Activated CD8-positive, alpha-beta memory T cell treated with anti-CD3 and anti-CD28 coated beads, Interleukin-2, amount 50 U/mL, for 1 hour (primary cell): ENCODE measurements around the gene ZNF407.

Source experiments
- DNase-seq: peaks from one replicate; pipeline ENCODE4 v3.0.0-alpha.2; 2020; ENCODE audit errors: extremely low read depth

ZNF407 gene

GRCh38 chr18:74579496-74580065, 18.1 kb upstream of the ZNF407 start:
- no peak for DNase-seq

- DNase-seq: no peak
Observed at GRCh38 chr18:74582642-74583041, 15.0 kb upstream of the ZNF407 start.

DNA sequence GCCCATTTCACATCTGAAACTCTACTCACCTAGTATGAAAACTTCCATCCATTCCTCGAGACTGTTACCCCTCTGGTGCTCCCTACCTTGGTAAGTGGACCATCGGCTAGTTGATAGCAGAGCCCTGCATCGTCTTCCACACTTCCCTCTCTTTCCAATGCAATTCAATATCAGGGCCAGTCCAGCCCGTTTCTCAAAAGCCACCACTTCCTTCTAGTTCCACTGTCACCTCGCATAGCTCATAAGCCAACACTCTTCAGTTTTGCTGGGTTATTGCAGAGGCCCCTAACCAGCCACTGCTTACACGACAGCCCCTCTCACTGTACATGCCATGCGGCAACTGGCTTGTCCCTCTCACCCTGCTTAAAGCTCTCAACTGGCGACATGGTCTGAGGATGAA, 10.2 kb upstream of the ZNF407 start:
- no peak for DNase-seq

- no peak for DNase-seq
Observed at GRCh38 chr18:74589021-74589420, 8.6 kb upstream of the ZNF407 start.

- no peak for DNase-seq
Observed at GRCh38 chr18:74589811-74590210, 7.9 kb upstream of the ZNF407 start.

DNA sequence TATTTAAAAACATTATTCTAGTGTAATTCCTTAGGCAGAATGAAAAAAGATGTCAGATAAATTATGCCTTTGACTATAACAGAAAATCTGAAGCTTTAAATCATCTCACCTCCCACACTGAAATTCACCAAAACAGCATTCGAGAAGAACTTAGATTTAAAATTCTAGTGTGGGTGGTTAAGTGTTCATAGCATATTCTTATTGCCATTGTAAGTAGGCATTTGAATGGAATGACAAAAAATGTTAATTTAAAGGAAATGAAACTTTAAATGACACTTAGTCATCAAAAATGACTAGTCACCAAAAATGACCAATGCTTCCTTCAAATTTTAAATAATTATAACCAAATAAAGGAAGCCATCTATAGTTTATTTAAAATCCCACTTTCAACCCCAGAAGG, 7.0 kb upstream of the ZNF407 start:
- no peak for DNase-seq

GRCh38 chr18:74595431-74595830, 2.2 kb upstream of the ZNF407 start:
- DNase-seq: no peak

DNA sequence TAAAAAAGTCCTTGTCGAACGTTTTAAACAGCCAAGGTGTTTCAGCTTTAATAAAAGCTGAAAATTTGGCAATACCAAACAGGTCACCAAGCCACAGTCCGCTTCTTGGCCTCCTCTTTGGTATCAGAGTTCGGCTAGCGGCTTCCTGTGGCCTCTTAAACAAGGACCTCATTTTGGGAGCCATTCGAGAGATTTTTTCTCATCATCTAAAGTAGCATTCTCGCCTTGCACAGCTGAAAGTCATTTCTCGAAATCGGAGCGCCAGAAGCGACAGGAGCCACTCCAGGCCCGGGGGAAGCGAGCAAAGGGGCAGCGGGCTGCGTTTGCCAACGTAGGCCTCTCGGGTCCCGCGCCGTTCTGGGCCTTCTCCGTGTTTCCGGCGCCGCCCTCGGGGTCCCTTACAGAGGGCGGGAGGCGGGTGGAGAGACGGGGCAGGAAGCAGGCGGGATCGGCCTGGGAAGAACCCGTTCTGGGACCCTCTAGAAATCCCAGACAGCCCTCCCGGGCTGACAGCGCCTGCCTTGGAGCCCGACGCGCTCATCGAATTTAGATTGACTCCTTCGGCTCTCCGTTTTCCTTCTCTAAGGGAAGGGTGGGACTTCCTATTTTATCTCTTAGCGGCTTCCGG, 522 bp upstream of the ZNF407 start:
- peak; percentile 56 for DNase-seq

DNA sequence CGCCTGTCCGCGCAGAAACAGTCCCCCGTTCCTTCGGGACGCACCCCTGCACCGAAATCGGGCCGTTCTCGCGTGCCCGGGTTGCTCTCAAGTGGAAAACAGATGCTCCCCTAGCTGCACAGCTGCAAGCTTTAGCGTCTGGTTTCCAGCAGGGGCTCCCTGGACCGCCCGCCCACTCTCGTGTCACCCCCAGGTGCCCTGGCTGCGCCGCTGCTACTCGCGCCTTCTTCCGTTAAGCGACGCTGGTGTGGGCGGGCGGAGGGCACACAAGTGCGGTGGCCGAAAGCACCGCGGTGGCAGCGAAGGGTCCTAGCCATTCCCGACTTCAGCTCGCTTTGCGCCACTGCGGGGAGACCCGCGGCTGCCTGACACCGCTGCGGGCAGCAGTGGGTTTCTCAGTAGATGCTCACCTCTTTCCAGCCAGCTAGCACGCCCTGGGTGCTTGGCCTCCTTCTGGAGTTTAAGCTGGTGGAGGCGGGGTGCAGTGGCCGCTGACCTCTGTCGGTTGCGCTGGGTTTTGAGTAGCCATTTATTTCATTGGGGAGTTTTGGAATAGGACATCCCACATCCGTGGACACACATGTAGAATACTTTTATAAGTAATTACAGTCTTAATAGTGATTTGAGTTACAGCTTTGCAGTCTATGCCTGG, 806 bp downstream of the ZNF407 start:
- peak; percentile 36 for DNase-seq

- DNase-seq: no peak
Observed at GRCh38 chr18:74604361-74604760, 6.7 kb downstream of the ZNF407 start.

DNA sequence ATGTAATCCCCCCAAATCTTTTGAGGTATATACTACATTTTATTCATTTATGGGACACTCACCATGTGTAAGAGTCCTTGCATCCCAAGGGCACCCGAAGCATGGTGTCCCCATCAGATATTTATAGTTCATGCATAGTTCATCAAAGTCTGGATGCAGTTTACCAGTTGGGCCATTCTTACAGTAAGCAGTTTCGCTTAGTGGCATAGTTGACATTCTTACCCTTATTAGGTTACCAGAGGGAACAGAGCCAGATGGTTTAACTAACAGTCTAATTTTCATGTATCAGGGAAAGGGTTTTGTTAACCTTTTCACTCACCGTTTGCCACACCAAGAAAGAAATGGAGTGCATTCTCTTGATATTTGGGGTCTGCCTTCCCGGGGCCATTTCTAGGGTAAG, 7.1 kb downstream of the ZNF407 start:
- DNase-seq: no peak

GRCh38 chr18:74608681-74609080, 11.0 kb downstream of the ZNF407 start:
- DNase-seq: no peak

DNA sequence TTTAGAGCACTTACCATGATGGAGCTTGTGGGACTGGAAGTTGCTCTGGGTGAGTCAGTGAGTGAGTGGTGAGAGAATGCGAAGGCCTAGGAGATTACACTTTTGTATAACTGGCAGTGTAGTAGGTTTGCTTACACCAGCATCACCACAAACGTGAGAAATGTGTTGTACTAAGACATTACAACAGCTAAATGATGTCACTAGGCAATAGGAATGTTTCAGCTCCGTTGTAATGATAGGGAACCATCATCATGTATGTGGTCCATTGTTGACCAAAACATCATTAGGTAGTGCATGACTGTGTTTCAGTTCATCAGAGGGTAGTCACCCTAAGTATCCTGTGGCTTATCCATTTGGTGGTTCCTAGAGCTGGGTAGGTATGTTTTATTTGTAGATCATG, 11.9 kb downstream of the ZNF407 start:
- no peak for DNase-seq

DNA sequence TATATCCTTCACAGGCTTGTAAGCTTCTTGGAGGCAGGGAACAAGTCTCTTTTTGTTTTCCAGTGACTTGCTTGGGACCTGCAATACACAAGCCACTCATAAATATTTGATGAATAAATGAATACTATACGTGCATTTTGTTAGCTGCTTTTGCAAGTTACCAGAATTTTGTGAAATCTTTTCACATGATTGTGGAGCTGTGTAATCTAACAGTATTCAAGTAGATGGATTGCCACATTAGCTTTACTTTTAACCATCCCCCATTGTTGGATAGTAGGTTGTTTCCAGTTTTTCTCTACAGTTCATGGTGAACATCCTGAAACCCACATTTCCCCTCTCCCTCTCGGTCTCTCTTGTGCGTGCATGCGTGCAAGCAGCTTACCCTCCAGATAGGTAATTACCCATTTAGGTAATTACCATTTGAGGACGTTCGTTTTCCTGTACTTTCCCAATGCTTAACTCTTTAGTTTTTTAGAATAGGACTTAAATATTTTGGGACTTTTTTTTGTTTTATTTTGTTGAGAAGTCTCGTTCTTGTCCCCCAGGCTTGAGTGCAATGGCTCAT, 12.5 kb downstream of the ZNF407 start:
- DNase-seq: no peak

- DNase-seq: no peak
Observed at GRCh38 chr18:74610860-74611259, 13.2 kb downstream of the ZNF407 start.

GRCh38 chr18:74611765-74612164, 14.1 kb downstream of the ZNF407 start:
- no peak for DNase-seq

DNA sequence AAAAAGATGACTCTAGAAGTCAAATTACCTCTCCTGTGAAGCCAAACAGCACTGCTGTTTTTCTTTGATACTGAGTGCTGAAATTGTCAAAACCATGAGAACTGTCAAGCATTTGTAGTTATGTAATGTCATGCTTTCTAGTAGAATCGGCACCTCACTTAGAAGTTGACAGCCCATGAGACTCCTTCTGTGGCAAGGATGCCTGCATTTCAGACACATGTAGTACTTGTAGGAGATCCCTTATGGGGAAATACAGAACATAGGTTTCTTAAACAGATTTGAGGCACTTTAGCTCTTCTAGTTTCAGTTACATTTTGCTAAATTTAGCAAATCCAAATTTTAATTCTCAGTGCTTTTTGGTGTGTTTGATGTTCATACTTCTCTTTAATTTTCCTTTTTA, 15.7 kb downstream of the ZNF407 start:
- no peak for DNase-seq

GRCh38 chr18:74616494-74616893, 18.8 kb downstream of the ZNF407 start:
- DNase-seq: no peak

GRCh38 chr18:74617486-74617885, 19.8 kb downstream of the ZNF407 start:
- no peak for DNase-seq

DNA sequence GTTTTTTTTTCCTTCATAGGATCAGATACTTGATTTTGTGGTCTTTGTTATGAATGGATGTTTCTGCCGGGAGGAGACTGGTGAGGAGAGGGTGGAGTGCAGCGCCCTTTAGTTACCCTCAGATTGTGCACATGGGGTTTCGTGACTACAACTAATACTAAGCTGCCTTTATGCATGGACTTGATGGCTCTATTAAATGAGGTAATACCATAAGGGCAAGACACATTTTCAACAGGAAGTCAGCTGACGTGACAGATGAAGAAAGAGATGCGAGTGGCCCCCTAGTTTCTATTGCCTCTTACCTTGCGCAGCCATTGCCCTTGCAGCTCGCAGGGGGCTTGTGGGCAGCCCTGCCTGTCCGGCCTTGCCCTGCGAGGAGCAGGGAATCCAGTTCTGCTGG, 24.4 kb downstream of the ZNF407 start:
- no peak for DNase-seq

DNA sequence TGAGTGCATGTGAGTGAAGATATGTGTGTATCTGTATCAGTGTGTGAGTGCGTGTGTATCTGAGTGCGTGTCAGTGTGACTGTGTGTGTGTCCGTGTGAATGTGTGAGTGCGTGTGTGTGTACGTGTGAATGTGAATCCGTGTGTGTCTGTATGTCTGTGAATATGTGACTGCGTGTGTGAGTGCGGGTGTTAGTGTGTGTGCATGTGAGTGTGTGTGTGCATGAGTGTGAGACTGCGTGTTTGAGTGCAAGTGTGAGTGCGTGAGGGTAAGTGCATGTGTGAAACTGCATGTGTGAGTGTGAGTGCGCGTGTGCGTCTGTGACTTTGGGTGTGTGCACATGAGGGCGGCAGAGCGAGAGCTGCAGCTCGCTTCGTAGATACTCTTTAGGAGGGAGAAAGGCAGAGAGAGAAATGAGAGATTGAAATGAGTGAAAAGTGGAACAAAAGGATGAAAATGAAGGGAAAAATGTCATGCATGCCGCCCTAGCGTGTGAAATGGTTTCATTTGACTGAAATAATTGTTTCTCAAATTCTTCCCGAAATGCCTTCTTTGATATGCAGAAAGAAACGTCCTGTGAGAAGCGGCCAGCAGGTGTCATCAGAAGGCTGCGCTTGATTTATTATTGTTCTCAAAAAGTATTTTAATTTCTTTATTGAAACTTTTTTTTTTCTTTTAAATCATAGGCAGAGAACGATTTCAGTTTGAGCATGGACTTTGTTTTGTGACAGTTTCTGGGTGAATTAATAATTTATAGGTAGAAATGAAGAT, 25.6 kb downstream of the ZNF407 start:
- DNase-seq: no peak

- no peak for DNase-seq
Observed at GRCh38 chr18:74624466-74624865, 26.8 kb downstream of the ZNF407 start.
